Tibial nerve (tissue), 4 donors: Measurements from ENCODE around the gene USP34.

ENCODE experiments used
- EP300 ChIP-seq, 2 donors: sonication (generic); formaldehyde crosslinking; IDR thresholded peaks; one replicate each; pipeline ENCODE4 v1.6.1; 2017; ENCODE audit warnings: antibody characterized with exemption in 2 of 2, mild to moderate bottlenecking in 1 of 2
- POLR2A ChIP-seq, 2 donors: fragments of 450-650 bp; IDR thresholded peaks; one replicate each; pipeline ENCODE4 v1.6.1; 2017; ENCODE audit warnings: antibody characterized with exemption in 2 of 2, mild to moderate bottlenecking in 2 of 2, moderate library complexity in 2 of 2
- TF ChIP-seq, protein P1 (sequence below), 5 experiments: fragments of 200-600 bp in 3 of 5; fragments of 450-650 bp in 2 of 5; sonication (generic) in 3 of 5; IDR thresholded peaks; one replicate each; pipeline ENCODE4 v1.5.1; 2016 to 2019; ENCODE audit warnings: antibody characterized with exemption in 5 of 5, mild to moderate bottlenecking in 3 of 5, moderate library complexity in 2 of 5

DNA sequence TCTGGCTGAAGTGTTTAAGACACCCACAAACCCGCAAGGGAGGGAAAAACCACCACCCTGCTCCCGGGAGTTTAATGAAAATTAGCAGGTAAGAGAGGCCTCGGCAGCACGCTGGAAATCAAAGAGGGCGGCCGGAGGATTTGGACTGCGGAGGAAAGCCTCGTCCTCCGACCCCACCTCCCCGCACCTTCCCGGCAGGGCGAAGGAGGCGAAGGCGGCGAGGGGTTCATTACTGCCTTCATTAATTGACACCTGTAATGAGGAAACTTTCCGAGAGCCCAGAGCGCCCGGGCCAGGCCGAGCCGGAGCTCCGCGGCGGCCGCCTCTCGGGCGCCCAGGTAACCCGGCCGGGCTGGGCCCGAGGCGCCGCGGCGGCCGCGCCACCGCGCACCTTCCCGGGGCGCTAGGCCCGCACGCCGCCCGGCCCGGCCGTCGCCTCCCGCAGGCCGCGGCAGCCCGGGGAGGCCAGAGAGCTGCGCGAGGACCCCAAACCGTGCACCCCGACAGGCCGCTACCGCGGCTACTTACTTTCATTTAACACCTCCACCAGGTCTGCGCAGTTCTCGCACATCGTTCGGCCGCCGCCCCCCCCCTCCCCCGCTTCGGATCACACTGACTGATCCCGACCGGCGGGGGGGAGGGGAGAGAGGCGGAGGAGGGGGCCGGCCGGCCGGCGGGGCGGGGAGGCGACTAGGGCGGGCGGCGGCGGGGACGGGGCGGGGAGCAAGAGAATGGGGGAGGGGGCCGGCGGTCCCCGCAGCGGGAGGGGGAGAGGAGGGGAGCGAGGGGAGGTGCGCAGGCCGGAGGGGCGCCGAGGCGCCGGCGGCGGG lies 550 bp downstream of the USP34 start:
- TF ChIP-seq EP300 (IDR thresholded peaks at IDR 0.05): no peak
- TF ChIP-seq, protein P1, sequence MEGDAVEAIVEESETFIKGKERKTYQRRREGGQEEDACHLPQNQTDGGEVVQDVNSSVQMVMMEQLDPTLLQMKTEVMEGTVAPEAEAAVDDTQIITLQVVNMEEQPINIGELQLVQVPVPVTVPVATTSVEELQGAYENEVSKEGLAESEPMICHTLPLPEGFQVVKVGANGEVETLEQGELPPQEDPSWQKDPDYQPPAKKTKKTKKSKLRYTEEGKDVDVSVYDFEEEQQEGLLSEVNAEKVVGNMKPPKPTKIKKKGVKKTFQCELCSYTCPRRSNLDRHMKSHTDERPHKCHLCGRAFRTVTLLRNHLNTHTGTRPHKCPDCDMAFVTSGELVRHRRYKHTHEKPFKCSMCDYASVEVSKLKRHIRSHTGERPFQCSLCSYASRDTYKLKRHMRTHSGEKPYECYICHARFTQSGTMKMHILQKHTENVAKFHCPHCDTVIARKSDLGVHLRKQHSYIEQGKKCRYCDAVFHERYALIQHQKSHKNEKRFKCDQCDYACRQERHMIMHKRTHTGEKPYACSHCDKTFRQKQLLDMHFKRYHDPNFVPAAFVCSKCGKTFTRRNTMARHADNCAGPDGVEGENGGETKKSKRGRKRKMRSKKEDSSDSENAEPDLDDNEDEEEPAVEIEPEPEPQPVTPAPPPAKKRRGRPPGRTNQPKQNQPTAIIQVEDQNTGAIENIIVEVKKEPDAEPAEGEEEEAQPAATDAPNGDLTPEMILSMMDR (IDR thresholded peaks at IDR 0.05): no peak
- peak in 1 of 2 donors; percentile 20 for TF ChIP-seq POLR2A (IDR thresholded peaks at IDR 0.05)
